CD4-positive, alpha-beta T cell treated with Interleukin-6 for 4 hours (primary cell): ENCODE results near the gene PIAS2.
"Not testable (repeated sequence)": the region's sequence is repeated elsewhere in the genome, so short reads cannot be mapped to it uniquely, and the experiment has no call there.

Experiments used
- DNase-seq: peaks from one replicate; pipeline ENCODE4 v3.0.0-alpha.2; 2020; ENCODE audit warnings: mixed read lengths

Gene PIAS2, protein sequence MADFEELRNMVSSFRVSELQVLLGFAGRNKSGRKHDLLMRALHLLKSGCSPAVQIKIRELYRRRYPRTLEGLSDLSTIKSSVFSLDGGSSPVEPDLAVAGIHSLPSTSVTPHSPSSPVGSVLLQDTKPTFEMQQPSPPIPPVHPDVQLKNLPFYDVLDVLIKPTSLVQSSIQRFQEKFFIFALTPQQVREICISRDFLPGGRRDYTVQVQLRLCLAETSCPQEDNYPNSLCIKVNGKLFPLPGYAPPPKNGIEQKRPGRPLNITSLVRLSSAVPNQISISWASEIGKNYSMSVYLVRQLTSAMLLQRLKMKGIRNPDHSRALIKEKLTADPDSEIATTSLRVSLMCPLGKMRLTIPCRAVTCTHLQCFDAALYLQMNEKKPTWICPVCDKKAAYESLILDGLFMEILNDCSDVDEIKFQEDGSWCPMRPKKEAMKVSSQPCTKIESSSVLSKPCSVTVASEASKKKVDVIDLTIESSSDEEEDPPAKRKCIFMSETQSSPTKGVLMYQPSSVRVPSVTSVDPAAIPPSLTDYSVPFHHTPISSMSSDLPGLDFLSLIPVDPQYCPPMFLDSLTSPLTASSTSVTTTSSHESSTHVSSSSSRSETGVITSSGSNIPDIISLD

DNA sequence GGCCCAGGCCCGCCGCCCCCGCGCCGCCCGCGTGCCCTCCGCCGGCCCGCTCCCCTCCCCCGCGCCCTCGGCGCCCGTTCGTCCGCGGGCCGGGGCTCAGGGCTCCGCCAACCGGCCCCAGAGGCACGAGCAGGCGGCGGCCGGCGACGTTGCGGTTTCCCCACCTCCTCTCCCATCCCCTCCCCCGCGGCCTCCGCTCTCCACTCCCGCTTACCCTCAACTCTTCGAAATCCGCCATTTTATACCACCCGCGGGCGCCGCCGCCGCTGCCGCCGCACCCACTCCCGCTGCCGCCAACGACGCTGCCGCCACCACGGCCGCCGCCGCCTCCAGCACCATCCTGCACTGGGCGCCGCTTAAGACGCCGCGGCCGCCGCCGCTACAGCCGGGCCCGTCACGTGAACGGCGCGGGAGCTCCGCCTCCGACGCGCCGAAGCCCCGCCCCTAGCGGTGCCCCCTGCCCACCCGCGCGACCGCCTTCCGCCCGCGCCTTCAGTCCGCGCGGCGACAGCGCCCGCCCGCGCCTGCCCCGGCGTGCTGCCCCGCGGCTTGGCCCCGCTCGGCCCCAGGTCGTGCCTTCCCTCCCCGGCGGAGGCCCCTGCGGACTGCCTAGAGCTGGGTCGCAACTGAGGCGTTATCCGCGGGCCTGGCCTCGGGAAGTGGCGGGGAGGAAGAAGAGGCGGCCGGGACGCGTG lies at the start of gene PIAS2, which contains the start of gene KATNAL2:
Gene PIAS2 (minus strand): TSS at position 400 of the 695 bp plus-strand sequence. CDS start 162 bp downstream, at position 238.
Gene KATNAL2 (plus strand): TSS at position 495 of the 695 bp plus-strand sequence. CDS start 29,271 bp downstream, outside the sequence.
- DNase-seq: peak; percentile 85

DNA sequence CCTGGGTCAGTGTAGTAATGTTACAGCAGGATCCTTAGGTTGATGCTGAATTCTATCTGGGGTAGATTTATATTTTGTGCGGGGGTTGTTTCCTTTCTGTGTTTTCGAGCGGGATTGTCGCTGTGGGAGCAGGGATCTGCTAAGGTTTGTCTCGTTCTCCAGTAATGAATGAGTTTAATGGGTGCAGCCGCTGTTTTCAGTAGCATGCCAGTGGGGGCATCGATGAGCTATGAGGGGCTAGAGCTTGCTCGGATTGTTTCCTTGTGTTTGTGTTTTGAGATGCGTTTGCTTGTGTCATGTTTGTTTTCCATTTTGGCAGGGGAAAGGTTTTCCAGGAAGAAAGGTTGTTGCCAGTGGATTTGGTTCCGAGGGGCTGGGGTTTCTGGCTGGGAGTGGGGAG lies 49.0 kb upstream of the PIAS2 start:
- DNase-seq: not testable (repeated sequence)

DNA sequence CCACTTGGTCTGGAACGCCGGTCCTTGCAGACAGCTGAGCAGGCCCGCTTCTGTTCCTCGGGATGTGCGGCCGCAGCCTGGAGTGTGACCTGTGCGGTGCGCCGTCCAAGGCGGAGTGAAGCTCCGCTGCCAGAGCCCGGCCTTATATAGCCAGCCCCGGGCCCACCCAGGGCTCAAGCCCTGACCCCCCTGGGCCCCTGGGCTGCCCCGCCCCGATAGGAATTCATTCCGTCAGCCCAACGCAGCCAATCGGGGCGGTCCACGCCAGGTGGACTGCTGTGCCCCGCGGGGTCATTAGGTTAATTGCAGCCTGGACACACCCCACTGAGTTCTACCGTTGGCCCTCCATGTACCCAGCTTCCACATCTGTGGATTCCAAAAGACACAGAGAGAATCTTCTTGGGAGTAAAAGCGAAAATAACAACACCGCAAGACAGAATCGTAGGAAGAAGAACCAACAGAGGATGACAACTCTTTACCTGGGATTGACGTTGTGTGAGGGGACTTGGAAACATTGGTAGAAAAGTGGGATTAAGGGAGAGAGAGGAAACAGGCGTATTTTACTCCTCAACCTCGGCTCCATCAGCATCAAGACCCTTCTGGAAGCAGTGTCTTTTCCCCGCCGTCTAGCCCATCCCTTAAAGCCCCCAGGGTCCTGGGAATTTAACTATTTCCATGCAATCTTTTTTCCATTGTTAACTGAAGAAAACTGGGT lies 47.4 kb upstream of the PIAS2 start:
- not testable (repeated sequence) for DNase-seq

DNA sequence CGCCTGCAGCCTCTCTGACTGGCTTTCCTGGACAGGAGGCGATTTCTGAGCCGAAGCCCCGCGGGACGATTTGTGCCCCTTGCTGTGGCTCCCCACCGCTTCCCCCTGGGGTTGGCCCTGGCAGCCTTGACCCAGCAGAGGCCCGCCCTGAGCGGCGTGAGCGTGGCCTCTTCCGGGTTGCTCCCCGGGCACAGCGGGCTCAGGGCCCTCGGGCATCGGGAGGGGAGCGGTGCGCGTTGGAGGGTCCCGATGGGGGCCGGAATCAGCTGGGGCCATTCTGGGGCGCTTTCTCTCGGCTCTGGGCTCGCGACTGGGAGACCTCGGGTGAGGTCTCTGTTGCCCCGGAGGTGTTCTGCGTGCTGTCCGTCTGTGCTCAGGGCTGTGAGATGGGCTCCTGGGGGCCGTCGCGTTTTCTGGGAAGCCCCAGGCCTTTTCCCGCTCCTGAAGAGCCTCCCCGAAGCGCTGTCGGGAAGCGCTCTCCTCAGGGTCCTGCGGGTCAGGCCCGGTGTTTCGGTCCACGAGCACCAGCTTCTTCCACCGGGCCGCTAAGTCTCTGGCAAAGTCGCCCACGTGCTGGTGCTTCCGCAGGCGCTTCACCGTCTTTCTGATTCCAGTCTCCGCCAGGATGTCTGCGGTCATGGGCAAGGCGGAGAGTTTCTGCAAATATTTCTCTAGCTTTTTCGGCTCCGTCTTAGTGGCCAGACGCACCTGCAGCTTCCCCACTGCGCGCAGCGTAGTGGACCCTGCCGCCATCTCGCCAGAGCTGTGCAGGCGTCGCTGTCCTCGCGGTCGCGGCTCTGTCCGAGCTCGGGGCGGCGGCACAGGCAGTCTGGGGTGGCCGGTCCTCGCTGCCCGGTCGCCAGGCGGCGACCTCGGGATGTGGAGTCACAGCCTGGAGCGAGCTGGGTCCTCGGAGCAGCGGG lies 46.6 kb upstream of the PIAS2 start:
- DNase-seq: not testable (repeated sequence)

DNA sequence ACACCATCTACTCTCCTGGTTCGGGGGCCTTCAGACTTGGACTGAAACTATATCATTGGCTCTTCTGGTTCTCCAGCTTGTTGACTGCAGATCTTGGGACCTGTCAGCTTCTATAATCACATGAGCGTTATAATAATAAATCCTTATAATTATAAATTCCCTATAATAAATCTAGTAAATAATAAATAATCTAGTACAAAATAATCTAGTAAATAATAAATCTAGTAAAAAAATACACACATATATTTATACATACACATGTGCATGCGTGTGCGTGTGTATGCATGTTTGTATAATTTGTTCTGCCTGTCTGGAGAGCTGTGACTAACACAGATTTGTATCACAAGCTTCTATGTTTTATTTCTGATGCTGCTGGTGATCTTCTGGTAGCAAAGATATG lies 40.9 kb upstream of the PIAS2 start:
- DNase-seq: no peak

DNA sequence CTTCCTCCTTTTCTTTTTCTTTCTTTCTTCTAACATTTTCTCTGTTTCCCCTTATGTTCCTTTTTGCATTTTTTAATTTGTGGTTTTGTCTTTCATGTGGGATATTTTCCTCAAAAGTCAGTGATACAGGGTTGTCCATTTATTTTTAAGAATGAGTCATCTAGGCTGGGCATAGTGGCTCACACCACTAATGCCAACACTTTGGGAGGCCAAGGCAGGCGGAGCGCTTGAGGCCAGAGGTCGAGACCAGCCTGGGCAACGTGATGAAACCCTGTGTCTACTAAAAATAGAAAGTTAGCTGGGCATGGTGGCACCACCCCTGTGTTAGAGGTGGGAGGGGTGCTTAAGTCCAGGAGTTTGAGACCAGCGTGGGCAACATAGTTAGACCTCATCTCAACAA lies 35.9 kb upstream of the PIAS2 start:
- DNase-seq: no peak

DNA sequence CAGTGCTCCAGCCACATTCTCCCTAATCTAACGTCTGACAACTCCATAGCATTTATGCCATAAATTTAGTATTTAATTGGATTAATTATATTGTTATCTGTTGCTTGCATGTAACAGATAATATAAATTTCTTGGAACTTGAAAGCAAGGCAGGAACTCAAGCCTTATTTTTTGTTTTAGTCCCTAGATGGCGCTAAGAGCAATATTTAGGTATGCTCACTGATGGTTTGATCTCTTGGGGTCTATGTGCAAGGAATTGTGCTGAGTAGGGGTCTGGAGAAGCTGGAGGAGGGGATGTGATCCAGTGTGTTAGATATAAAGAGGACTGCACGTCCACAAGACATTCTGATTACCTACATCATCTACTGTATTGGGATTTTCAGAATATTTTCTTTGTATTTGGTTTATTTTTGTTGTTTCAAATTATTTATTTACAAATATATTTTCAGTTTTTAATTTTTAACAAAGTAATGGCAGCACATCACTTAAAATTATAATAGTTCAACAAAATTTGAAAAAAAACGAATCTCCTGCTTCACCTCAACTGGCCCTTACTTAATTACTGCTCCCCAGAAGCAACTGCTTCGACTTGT lies 32.9 kb upstream of the PIAS2 start:
- no peak for DNase-seq

DNA sequence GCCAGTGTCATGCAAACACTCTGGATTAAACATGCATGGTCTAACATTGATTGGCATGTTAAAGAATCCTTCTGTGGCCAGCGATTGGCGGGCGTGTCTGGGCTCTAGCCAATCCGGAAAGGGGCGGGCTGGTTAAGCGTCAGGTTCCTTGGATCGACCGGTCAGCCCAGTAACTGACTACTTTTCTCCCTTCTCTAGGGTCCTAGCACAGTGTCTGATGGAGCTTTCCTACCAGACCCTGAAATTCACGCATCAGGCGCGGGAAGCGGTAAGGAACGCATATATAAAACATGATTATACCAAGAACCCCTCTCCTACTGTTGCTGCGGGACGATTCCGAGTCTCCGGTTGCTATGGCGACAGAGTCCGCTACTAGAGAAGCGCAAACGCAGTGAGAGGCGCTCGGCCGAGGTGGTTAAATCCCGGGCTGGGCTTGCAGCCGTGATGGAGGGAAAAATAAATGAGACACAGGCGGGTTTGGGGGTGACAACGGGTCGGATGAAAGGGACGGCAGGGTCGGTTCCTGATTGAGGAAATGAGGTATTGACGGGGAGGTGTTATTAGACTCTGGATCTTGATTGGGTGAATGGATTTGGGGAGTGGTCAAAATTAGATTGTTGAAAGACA lies 29.5 kb upstream of the PIAS2 start:
- DNase-seq: peak; percentile 49

DNA sequence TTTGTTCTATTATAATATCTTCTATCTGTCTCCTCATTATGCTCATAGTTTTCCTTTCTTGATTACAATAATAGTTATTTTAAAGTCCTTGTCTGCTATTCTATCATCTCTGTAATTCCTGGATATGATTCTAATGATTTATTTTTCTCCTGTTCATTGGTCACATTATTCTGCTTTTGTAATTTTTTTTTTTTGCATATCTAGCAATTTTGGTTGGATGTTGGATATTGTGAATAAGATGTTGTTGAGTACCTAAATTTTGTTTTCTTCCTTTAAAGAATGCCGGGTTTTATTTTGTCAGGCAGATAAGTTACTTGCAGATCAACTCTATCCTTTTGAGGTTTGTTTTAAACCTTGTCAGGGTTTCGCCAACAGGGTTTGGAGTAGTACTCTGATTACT lies 25.3 kb upstream of the PIAS2 start:
- DNase-seq: no peak

DNA sequence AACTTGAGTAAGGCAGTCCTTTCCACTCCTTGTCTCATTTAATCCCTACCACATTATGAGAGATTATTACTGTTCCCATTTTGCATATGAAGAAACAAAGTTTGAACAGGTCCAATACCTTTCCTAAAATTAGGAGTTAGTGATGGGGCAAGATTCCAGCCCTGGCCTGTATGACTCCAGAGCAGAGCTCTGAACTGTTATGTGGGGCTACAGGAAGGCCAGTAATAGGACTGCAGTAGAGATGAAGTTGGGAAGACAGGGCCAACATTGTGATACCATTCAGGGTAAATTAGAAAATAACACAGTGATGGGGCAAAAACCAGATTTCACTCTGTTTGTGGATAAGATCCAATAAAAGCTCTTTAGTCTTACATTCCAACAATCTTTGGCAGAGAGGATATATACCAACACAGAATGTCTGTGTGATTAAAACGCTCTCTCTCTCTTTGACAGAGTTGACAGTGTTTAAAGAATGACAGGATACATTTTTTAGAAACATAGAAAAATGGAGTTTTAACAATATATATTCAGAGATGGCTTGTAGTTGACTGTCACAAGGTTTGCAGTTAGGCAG lies 22.8 kb upstream of the PIAS2 start:
- no peak for DNase-seq

DNA sequence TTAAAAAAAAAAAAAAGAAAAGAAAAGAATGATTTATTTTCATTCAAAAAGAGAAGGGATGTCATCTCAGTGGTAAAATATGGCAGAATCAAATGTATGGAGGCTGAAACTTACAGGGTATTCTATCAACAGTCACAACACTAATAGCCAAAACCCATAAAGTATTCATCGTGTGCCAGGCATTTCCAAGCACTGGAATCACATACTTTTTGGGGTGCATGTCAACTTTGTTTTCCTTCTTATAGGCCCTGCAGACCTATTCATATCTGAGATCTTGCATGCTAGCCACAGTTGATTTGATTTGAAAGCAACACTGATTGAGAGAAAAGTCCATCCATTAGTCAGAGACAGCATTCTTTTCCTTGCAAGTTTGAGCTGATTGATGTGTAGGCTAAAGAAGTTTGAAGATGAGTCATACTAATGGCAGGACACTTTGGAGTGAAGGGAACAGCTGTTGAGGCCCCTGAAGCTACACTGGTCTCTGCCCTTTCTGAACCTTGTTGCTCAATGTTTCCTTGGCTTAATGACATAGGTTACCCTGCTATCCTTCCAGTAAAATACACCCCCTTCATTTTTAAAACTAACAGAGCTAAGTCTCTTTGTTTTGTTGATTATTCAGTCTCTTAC lies 22.1 kb upstream of the PIAS2 start:
- no peak for DNase-seq

DNA sequence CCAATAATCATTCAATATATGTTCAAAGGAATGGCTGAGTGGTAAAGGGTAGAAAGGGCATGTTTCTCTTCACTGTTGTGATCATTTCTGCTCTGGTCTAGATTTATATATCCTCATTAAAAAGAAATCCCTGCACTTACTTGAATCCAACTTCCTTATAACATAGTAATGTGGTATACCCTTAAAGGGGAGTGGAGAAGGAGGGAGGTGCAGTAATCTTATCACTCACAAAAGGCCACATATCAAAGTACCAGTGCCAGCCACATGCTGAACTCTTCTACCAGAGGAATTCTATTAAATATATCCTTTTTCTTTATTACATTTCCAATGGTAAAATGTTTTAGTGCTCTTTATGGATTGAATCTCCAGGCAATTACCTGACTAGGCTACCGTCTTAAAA lies 3.3 kb upstream of the PIAS2 start:
- no peak for DNase-seq

DNA sequence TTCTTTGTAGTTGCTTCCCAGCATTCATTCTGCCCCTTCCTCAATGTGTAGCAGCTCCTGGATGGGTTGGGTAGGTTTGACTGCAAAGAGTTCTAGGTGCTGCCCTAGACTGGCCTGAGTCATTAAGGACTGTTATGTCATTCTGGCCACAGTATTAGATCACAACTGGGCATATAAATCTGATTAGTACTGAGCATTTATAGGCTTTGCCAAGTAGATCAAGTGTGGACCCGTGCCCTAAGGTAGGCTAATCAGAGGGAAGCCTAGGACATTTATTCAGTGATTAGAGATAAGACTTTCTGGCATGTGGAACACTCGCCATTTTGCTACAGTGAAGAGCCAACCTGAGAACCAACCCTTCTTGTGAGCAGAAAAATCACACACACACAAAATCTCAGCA lies 2.8 kb upstream of the PIAS2 start:
- no peak for DNase-seq

DNA sequence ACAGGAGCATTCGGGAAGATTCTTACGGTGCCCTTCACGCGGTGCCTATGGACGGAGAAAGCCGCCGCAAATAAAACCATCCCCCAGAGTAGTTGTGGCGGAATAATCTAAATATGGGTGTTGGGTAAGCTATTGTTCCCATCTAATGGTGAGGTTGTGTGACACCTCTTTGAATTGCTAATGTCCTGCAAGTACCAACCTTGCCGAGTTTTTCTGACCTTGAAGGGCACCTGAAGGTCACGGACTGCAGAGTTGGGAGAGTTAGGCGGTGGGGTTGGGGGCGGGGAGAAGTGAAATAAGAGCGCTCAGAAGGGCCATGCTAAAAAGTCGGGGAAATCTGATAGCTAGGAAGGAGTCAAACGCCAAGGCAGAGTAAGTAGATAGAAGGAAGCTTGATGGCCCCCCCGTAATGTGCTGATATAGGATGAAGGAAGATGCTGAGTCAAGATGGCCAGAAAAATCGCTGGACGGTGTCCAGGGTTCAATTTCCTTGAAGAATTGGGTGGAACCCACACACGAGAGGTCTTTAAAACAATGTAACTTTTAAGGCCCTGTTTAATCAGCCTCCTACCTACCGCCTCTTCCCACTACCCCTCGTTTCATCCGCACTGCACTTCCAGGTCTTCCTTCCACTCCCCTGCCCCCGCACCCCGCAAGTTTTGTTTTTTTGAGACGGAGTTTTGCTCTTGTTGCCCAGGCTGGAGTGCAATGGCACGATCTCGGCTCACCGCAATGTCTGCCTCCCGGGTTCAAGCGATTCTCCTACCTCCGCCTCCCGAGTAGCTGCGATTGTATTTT lies 695 bp upstream of the PIAS2 start:
- peak; percentile 3 for DNase-seq

DNA sequence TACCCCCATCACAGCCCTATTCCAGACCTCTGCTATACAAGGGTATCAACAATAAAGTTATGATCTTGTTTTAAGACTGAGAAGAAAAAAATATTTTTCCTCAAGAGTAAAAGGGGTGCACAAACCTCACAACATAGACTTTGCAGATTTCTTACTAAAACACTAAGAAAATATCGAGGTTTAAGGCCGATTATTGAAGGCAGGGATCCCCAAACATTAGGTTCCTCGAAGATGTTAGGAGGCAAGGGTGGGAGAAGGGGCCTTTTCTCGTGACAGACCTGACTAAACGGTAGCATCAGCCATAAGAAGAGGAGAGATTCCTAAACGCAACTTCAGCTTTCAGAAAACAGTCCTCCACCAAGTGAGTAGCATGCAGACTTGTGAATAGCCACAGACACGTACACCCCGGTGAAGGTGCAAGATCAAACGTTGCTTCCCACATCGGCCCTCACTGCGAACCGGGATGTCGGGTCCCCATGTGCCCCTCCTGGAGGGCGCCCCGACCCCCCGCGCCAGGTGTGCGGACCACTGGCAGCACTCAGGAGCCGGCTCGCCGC lies 678 bp downstream of the PIAS2 start:
- peak; percentile 46 for DNase-seq

DNA sequence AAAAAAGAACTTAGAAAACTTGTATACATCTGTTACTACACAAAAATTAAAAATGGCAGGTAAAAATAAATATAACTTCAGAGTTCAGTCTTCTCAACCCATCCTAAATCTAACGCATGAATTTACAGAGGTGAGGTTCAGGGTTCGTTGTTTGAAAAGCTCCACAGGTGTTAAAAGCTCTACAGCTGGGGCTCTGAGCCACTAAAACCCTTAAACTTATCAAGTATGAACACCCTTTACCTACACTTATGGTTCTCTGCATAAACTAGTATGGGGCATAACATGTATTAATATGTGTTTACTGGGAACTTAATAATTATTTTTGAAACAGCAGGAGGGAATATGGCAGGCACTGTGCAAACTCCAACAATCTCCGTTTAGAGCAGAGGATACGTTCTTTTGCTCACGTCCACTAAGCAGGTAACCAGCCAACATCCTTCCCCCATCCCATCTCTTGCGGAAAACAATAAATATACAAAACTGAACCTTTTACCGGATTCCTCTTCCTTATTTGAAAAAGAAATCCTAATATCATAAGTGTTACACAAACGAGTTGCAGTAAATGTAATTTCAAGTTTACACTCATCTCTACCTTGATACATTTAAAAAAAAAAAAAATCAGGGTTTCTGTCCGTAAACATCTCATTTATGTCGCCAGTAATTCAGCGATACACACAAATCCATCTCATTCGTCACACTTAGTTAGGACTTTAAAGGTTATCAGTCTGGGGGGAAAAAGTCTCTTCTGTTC lies 1.3 kb downstream of the PIAS2 start:
- DNase-seq: no peak

DNA sequence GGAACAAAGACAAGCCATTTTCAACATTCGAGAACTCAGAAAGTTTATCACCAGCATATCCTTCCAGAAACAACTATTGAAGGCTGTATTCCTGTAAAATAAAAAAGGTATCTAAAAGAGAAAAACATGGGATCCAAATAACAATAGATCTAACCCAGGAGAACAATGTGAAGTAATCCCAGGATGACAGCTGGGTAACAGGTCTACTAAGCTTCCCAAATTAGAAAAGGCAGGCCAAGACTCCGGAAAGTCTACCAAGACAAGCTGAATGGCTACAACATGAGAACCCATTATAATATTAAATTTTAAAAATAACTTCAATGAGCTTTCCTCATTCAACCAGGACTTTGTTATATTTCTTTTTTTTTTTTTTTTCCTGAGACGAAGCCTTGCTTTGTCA lies 6.5 kb downstream of the PIAS2 start:
- DNase-seq: no peak

DNA sequence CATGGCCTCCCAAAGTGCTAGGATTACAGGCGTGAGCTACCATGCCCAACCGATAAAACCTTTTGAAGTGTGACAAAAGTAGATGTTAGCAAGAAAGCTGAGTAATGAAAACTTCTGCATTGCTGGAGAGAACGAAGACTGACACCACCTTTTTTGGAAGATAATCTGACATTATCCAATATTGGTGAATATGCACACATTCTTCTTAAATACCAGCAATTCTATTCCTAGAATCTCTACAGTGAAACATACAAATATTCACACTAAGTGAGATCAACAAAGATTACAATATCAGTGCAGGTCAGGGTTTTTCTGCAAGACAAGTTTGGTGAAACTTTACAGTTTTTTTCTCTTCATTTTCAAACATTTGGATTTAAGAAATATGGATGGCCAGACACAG lies 7.8 kb downstream of the PIAS2 start:
- no peak for DNase-seq
